Fibroblast of skin of right biceps (primary cell): Measurements from ENCODE around the gene SNX8.
"Not testable (repeated sequence)": the region's sequence is repeated elsewhere in the genome, so short reads cannot be mapped to it uniquely, and the experiment has no call there.

ENCODE experiments used
- DNase-seq: peaks from one replicate; pipeline ENCODE4 v3.0.0-alpha.2; 2013

SNX8 gene

DNA sequence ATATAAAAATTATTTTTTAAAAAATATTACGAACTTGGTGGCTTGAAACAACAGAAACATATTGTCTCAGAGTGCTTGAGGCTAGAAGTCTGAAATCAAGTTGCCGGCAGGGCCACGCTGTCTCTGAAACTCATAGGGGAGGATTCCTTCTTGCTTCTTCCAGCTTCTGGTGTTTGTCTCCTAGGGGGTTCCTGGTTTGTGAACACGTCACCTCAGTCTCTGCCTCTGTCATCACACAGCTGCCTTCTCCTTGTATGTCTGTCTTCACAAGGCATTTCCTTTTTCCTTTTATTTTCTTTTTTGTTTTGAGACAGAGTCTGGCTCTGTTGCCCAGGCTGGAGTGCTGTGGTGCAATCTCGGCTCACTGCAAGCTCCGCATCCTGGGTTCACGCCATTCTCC is 12.7 kb upstream of the SNX8 start:
- no peak for DNase-seq

DNA sequence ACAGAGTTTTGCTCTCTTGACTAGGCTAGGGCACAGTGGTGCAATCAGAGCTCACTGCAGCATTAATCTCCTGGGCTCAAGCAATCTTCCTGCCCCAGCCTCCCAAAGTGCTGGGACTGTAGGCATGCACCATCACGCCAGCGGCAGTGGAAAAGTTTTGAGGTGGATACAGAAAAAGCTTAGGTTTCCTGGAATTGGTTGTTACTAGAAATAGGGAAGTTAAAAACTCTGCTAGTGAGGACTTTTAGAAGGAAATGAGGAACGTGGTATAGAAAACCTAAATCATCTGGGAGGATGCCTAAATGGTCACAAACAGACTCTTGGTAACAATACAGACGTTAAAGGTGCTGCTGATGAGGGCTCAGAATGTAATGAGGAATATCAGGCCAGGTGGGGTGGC is 10.9 kb upstream of the SNX8 start:
- no peak for DNase-seq

DNA sequence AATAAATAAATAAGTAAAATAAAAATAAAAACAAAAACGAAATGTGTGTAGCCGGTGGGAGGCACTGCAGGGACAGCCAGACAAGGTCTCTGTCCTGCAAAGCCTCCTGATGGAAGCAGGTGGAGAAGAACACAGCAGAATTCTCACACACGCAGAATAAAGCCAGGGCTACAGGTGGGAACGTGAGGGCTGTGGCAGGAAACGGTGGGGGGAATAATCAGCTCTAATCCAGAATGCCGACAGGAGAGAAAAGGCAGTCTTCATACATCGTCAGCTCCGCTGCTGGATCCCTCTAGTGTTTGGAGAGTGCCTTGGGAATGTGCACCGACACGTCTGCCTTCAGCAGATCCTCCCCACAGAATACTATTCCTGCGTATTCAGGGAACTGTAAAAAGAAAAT is 6.8 kb upstream of the SNX8 start:
- DNase-seq, result peak; percentile 48

DNA sequence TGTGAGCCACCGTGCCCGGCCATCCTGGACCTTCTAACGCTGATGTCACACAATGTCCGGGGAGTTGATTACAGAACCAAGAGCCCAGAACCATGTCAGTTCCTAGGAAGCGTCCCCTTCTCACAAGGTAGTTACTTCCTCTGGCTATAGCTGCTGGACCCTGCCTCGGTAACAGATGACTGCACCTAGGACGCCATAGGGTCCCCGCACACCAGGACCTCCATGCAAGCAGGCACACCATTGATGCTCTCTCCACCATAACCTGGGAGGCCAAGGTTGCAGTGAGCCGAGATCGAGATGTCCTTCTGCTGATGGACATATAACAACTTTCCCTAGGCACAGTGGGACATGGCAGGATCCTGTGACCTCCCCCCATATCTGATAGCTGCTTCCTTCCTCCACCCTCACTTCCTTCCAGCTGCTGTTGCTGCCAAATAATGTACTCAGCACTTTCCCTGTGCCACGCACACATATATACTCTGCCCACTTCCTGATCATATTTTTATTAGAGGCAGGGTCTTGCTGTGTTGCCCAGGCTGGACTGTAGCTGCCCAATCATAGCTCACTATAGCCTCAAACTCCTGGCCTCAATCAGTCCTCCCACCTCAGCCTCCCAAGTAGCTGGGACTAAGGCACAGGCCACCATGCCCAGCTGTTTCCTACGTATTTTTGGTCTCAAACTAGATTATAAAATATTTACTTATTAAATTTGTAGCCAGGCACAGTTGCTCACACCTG is 3.5 kb upstream of the SNX8 start:
- no peak for DNase-seq

DNA sequence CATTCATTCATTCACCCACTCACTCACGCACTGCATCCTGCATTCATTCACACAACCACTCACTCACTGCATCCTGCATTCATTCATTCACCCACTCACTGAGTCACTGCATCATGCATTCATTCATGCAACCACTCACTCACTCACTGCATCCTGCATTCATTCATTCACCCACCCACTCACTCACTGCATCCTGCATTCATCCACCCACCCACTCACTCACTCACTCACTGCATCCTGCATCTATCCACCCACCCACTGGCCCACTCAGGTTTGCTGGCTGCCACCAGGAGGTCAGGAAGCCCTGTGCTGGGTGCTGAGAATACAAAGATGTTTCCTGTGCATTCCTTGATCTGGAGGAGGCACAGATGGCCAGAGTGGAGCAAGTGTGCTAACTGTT is 2.3 kb upstream of the SNX8 start:
- no peak for DNase-seq

DNA sequence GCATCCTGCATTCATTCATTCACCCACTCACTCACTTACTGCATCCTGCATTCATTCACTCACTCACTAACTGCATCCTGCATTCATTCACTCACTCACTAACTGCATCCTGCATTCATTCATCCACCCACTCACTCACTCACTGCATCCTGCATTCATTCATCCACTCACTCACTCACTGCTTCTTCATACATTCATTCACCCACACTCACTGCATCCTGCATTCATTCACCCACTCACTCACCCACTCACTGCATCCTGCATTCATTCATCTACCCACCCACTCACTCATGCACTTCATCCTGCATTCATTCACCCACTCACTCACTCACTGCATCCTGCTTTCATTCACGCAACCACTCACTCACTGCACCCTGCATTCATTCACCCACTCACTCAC is 1.5 kb upstream of the SNX8 start:
- no peak for DNase-seq

DNA sequence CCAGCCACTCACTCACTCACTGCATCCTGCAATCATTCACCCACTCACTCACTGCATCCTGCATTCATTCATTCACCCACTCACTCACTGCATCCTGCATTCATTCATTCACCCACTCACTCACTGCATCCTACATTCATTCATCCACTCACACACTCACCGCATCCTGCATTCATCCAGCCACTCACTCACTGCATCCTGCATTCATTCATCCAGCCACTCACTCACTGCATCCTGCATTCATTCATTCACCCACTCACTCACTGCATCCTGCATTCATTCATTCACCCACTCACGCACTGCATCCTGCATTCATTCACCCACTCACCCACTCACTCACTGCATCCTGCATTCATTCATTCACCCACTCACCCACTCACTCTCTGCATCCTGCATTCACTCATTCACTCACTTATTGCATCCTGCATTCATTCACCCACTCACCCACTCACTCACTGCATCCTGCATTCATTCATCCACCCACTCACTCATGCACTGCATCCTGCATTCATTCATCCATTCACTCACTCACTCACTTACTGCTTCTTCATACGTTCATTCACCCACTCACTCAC is 802 bp upstream of the SNX8 start:
- DNase-seq, result not testable (repeated sequence)

DNA sequence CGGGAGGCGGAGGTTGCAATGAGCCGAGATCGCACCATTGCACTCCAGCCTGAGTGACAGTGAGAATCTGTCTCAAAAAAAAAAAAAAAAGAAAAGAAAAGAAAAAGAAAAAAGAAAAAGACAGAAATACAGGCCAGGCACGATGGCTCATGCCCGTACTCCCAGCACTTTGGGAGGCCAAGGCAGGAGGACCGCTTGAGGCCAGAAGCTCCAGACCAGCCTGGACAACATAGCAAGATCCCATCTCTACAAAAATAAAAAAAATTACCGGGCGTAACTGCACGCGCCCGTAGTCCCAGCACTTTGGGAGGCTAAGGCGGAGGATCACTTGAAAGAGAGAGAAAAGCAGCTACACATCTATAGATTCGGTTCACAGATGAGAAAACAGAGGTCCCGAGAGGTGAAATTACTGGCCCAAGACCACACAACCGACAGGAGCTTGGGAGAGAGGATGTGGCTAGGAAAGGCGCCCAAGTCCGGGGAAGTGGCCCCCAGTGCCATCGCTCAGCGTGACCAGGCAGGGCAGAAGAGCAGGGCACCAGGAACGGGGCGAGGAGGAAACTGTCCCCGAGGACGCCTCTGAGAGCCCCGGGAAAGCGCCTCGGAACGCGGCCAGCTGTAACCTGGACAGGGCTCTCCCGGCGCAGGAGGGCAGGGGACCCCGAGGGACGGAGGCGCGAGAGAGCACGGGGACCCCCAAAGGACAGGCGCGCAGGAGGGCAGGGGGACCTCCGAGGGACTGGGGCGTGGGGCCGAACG is 612 bp downstream of the SNX8 start:
- peak; percentile 11 for DNase-seq

DNA sequence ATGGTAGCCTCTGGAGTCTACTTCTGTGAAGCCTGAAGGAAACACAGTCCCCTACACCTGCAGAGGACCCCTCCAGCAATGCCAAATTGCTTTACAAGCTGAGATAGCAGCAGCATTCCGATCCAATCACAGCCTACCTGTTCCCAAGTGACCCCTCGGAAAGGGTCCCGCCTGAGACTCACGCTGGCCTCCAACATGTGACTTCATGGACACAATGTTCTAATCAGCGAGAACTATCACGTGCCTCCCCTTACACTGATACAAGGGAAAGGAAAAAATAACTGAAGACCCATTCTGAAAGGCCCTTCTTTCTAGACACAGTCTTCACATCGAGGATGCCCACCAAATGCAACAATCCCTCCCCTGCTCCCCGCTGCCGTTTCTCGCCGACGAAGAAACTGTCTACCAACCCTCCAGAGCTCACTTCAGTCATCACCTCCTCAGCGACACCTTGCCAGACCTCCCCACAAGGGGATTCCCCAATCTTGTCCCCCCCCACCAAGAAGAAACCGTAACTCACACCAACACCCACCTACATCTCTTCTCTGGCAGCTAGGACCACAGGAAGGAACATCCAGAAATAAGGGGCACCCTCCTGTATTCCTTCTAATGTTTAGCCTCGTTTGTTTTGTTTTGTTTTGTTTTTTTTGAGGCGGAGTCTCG is 1.8 kb downstream of the SNX8 start:
- DNase-seq, result no peak

DNA sequence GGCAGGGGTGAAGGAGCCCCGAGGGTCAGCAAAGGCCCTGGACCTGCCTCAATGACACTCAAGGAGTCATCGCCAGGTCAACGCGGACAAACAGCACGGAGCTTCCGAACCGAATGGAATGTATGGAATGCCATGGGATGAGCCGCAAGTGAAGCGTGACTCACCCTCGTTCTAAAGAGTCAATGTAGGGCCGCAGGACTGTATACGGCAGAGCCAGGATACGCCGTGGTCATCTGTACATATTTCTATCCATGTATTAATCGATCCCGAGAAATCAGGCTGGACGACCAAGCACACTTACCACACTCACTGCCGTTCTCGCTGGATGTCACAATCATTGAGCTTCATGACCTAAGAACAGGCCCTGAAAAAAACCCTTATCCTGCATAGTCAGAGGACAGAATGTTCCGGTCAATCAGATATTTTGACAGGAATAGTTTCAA is 4.3 kb downstream of the SNX8 start:
- DNase-seq, result peak; percentile 87

DNA sequence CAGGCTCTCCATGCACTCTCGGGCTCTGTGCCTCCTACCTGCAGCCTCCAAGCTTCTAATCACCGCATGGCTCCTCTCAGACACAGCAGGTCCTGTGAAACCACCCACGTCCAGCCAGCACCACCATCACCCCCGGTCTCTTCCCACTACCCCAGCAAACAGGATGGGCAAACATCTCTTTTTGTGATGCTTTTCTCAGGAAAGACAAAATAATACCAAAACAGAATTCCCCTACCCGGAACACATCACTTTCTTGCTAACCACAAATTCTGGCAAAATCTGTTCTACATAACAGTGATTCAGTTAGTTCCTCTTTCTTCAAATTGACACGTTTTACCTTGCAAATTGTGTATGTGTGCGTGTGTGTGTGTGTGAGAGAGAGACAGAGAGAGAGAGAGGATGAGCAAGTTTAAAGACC is 6.5 kb downstream of the SNX8 start:
- DNase-seq, result no peak

DNA sequence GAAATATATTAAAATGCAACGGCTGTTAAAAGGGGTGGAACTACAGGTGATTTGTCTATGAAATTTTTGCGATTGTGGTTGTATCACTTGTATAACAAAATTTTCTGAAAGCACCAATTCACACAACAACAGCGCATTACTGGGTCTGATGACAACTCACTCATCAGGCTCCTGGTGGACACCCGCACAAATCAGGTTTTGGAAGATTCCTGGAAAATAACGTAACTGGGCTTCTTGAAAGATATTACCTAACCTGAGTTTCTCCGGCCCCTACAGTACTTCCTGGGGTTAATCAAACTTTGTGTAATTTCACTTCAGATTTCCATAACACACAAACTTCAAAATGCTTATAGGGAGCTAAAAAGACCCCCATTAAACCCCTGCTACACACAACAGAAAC is 7.6 kb downstream of the SNX8 start:
- no peak for DNase-seq

DNA sequence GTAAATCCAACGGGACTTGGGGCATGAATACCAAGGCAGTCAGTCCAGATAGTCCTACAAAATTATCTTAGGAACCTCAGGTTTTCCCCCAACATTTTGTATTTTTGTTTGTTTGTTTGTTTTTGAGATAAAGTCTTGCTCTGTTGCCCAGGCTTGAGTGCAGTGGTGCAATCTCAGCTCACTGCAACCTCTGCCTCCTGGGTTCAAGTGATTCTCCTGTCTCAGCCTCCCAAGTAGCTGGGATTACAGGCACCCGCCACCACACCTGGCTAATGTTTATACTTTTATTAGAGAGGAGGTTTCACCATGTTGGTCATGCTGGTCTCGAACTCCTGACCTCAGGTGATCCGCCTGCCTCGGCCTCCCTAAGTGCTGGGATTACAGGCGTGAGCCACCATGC is 9.0 kb downstream of the SNX8 start:
- not testable (repeated sequence) for DNase-seq

DNA sequence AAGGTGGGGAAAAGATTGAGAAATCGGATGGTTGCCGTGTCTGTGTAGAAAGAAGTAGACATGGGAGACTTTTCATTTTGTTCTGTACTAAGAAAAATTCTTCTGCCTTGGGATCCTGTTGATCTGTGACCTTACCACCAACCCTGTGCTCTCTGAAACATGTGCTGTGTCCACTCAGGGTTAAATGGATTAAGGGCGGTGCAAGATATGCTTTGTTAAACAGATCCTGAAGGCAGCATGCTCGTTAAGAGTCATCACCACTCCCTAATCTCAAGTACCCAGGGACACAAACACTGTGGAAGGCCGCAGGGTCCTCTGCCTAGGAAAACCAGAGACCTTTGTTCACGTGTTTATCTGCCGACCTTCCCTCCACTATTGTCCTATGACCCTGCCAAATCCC is 10.7 kb downstream of the SNX8 start:
- not testable (repeated sequence) for DNase-seq

DNA sequence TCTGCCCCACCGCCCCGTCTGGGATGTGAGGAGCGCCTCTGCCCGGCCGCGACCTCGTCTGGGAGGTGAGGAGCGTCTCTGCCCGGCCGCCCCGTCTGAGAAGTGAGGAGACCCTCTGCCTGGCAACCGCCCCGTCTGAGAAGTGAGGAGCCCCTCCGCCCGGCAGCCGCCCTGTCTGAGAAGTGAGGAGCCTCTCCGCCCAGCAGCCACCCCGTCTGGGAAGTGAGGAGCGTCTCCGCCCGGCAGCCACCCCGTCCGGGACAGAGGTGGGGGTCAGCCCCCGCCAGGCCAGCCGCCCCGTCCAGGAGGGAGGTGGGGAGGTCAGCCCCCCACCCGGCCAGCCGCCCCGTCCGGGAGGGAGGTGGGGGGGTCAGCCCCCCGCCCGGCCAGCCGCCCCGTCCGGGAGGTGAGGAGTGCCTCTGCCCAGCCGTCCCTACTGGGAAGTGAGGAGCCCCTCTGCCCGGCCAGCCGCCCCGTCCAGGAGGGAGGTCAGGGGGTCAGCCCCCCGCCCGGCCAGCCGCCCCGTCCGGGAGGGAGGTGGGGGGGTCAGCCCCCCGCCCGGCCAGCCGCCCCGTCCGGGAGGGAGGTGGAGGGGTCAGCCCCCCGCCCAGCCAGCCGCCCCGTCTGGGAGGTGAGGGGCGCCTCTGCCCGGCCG is 11.4 kb downstream of the SNX8 start:
- DNase-seq, result not testable (repeated sequence)

DNA sequence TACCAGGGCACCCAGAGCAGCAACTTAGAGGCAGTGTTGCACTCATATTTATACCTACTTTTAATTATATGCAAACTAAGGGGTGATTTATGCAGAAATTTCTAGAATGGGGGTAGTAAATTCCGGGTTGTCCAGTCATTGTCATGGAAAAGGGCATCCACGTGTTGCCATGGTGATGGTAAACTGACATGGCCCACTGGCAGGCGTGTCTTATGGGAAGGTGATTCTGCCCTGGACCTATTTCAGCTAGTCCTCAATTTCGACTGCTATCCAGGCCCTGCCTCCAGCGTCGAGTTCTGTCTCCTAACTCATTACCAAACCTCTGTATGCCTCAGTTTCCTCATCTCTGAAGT is 12.8 kb downstream of the SNX8 start:
- DNase-seq, result peak; percentile 55

DNA sequence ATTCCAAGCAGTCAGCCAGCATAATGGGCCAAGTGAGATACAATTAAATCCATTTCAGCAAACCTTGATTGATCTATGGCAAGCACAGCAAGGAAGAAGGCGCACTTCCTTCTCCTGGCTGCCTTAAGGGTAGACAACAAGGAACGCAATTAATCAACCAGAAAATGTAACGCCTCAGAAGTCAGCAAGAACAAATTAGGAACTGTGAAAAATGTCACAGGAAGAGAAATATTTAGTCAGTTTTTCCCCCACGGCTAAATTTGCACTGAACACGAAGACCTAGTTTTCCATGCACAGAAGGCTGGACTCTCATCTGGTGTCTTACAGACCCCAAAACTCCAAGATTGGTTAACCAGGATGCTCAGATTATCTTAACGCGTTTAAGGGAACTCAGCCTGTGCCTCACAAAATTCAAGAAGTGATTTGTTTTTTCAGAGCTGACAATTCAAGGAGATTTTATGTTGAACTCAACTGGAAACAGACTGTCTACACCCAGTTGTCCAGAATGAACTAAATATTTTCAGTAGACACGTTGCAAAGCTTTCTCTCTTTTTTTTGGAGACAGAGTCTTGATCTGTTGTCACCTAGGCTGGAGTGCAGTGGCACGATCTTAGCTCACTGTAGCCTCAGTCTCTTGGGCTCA is 14.2 kb downstream of the SNX8 start:
- peak; percentile 31 for DNase-seq

DNA sequence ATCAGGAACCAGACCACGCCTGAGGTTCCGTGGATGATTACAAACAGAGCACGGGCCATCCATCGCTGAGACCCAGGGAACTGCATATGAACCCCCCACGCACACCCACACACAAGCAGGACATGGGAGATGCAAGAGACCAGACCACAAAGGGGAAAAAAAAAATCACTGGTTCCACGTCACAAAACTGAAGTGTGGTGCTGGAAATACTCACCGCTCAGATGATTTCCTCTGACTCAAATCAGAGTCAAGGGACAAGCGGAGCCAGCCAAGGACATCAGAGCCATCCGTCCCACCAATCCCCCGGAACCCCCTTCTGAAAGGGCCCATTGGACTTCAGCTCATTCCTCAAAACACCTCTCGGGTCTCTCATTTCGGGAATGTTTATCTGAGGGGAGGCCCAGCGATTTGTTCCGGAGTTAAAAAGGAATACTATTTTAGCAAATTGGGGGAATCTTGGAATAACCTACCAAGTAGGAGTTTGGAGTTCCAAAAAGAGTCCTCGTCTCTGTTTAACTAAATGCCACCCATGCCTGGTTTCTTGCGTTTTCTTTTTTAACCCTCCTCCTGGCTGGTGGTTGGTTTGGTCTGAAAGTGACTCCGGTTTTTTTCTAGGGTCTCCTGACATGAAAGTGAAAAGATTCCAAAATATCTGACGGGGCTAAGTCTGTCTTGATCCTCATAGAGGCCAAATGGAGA is 15.0 kb downstream of the SNX8 start:
- peak; percentile 82 for DNase-seq

DNA sequence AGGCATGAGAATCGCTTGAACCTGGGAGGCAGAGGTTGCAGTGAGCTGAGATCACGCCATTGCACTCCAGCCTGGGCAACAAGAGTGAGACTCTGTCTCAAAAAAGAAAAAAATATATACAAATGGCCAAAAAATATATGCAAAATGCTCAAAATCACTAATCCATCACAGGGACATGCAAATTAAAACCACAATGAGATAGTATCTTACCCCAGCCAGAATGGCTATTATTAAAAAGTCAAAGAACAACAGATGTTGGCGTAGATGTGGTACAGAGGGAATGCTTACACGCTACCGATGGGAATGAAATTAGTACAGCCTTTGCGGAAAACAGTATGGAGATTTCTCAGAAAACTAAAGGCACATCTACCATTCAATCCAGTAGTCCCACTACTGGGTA is 17.4 kb downstream of the SNX8 start:
- DNase-seq, result no peak

DNA sequence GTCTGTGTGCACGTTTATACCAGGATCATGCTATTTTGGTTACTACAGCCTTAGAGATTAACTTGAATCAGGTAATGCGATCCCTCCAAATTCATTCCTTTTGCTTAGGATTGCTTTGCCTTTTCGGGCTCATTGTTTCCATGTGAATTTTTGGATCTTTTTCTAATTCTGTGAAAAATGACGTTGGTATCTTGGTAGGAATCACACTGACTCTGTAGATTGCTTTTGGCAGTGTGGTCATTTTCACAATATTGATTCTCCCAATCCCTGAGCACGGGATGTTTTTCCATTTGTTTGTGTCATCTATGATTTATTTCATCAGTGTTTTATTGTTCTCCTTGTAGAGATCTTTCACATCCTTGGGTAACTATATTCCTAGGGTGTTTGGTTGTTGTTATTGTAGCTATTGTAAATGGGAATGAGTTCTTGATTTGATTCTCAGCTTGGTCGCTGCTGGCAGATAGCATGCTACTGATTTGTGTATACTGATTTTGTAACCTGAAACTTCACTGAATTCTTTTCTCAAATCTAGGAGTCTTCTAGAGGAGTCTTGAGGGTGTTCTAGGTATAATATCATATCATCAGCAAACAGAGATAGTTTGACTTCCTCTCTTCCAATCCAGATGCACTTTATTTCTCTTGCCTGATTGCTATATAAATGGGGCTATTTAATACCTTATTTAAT is 18.2 kb downstream of the SNX8 start:
- no peak for DNase-seq

DNA sequence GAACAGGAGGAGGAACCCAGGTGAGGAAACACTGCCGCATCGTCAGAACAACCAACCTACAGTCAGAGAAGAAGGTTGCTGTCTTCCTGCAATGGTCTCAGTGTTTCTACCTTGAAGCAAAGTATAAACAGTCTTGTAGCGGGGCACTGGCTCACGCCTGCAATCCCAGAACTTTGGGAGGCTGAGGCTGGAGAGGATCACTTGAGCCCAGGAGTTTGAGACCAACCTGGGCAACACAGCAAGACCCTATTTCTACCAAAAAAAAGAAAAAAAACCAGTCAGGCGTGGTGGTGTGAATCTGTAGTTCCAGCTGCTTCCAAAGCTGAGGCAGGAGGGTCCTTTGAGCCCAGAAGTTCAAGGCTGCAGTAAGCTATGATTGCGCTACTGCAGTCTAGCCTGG is 23.4 kb downstream of the SNX8 start:
- no peak for DNase-seq
